Measurements from ENCODE around the gene PCLO.

Gene PCLO

GRCh38 chr7:83001362-83002040, 161.2 kb downstream of the PCLO start:
- H3K4me2 ChIP-seq (ENCODE audit: low read length, poor library complexity, severe bottlenecking): no peak overlapping the region
- H3K4me1 ChIP-seq (ENCODE audit: control insufficient read depth, insufficient read depth, low read depth, low read length): no peaks in the 10 kb centered on the region
- no peak overlapping the region for H2BK5ac ChIP-seq (ENCODE audit: low read depth, low read length, poor library complexity, severe bottlenecking)
- no peak overlapping the region for H3K9ac ChIP-seq (ENCODE audit: low read length)
- H2AK5ac ChIP-seq (ENCODE audit: low read length, severe bottlenecking): no peak overlapping the region
- no peak overlapping the region for H2BK120ac ChIP-seq (ENCODE audit: low read depth, low read length)
- H3K9me3 ChIP-seq (ENCODE audit: control insufficient read depth, low read length): peaks cover 8% of the 10 kb centered on the region
- no peak overlapping the region for H3K4ac ChIP-seq (ENCODE audit: low read depth in 1 of 2, low read length in 2 of 2)
- WGBS: 80% methylated on average over 2 of the region's 3 CpGs
- no peak overlapping the region for H3K18ac ChIP-seq (ENCODE audit: low read depth in 1 of 2, low read length in 2 of 2)
- no peaks in the 10 kb centered on the region for H3K27me3 ChIP-seq (ENCODE audit: control insufficient read depth in 1 of 2, insufficient read depth in 1 of 2, low read length in 2 of 2)
- DNase-seq: peak; percentile 44
- no peak overlapping the region for H4K8ac ChIP-seq (ENCODE audit: low read length)
- H3K14ac ChIP-seq (ENCODE audit: low read length in 2 of 2): no peak overlapping the region
- H3K23ac ChIP-seq (ENCODE audit: low read length in 2 of 2): no peak overlapping the region
- H2BK12ac ChIP-seq (ENCODE audit: low read length in 2 of 2): no peak overlapping the region
- no peak overlapping the region for H2AFZ ChIP-seq (ENCODE audit: low read depth, low read length)
- no peak overlapping the region for H3K27ac ChIP-seq (ENCODE audit: low read length, poor library complexity, severe bottlenecking)
- no peak overlapping the region for H2BK15ac ChIP-seq (ENCODE audit: low read depth, poor library complexity, severe bottlenecking)
- no peaks in the 10 kb centered on the region for H3K79me1 ChIP-seq (replicated peaks; ENCODE audit: low read length, poor library complexity, severe bottlenecking)
- H4K91ac ChIP-seq (ENCODE audit: low read length): no peak overlapping the region
- H3K36me3 ChIP-seq (ENCODE audit: control insufficient read depth in 1 of 2, insufficient read depth in 2 of 2, low read depth in 1 of 2, low read length in 2 of 2): no peaks in the 10 kb centered on the region
- H3K4me3 ChIP-seq (ENCODE audit: insufficient read depth in 1 of 2, low read depth in 1 of 2, low read length in 2 of 2): no peak overlapping the region

GRCh38 chr7:82998436-82998835, 164.2 kb downstream of the PCLO start:
- no peak overlapping the region for H2BK12ac ChIP-seq (ENCODE audit: low read length in 2 of 2)
- H2BK5ac ChIP-seq (ENCODE audit: low read depth, low read length, poor library complexity, severe bottlenecking): no peak overlapping the region
- no peaks in the 10 kb centered on the region for H3K79me1 ChIP-seq (replicated peaks; ENCODE audit: low read length, poor library complexity, severe bottlenecking)
- H3K9me3 ChIP-seq (ENCODE audit: control insufficient read depth, low read length): peaks cover 3% of the 10 kb centered on the region
- no peak for DNase-seq
- no peak overlapping the region for H2BK15ac ChIP-seq (ENCODE audit: low read depth, poor library complexity, severe bottlenecking)
- no peak overlapping the region for H3K4me3 ChIP-seq (ENCODE audit: insufficient read depth in 1 of 2, low read depth in 1 of 2, low read length in 2 of 2)
- H3K23ac ChIP-seq (ENCODE audit: low read length in 2 of 2): no peak overlapping the region
- H3K18ac ChIP-seq (ENCODE audit: low read depth in 1 of 2, low read length in 2 of 2): no peak overlapping the region
- H3K4me2 ChIP-seq (ENCODE audit: low read length, poor library complexity, severe bottlenecking): no peak overlapping the region
- no peaks in the 10 kb centered on the region for H3K27me3 ChIP-seq (ENCODE audit: control insufficient read depth in 1 of 2, insufficient read depth in 1 of 2, low read length in 2 of 2)
- no peak overlapping the region for H2AFZ ChIP-seq (ENCODE audit: low read depth, low read length)
- no peak overlapping the region for H3K14ac ChIP-seq (ENCODE audit: low read length in 2 of 2)
- H3K4me1 ChIP-seq (ENCODE audit: control insufficient read depth, insufficient read depth, low read depth, low read length): no peaks in the 10 kb centered on the region
- H3K27ac ChIP-seq (ENCODE audit: low read length, poor library complexity, severe bottlenecking): no peak overlapping the region
- no peak overlapping the region for H2AK5ac ChIP-seq (ENCODE audit: low read length, severe bottlenecking)
- H2BK120ac ChIP-seq (ENCODE audit: low read depth, low read length): no peak overlapping the region
- H3K4ac ChIP-seq (ENCODE audit: low read depth in 1 of 2, low read length in 2 of 2): no peak overlapping the region
- H3K9ac ChIP-seq (ENCODE audit: low read length): no peak overlapping the region
- H3K36me3 ChIP-seq (ENCODE audit: control insufficient read depth in 1 of 2, insufficient read depth in 2 of 2, low read depth in 1 of 2, low read length in 2 of 2): no peaks in the 10 kb centered on the region
- no peak overlapping the region for H4K8ac ChIP-seq (ENCODE audit: low read length)
- no peak overlapping the region for H4K91ac ChIP-seq (ENCODE audit: low read length)

- Histone ChIP-seq H2BK5ac (ENCODE audit: low read depth, low read length, poor library complexity, severe bottlenecking) (no peak overlapping the region), H2AK5ac (ENCODE audit: low read length, severe bottlenecking) (no peak overlapping the region), H2AFZ (ENCODE audit: low read depth, low read length) (no peak overlapping the region), H2BK12ac (ENCODE audit: low read length in 2 of 2) (no peak overlapping the region), H3K18ac (ENCODE audit: low read depth in 1 of 2, low read length in 2 of 2) (no peak overlapping the region), H3K9ac (ENCODE audit: low read length) (no peak overlapping the region), H3K36me3 (ENCODE audit: control insufficient read depth in 1 of 2, insufficient read depth in 2 of 2, low read depth in 1 of 2, low read length in 2 of 2) (no peaks in the 10 kb centered on the region), H3K4me3 (ENCODE audit: insufficient read depth in 1 of 2, low read depth in 1 of 2, low read length in 2 of 2) (no peak overlapping the region), H3K4me1 (ENCODE audit: control insufficient read depth, insufficient read depth, low read depth, low read length) (no peaks in the 10 kb centered on the region), H3K4me2 (ENCODE audit: low read length, poor library complexity, severe bottlenecking) (no peak overlapping the region), H3K14ac (ENCODE audit: low read length in 2 of 2) (no peak overlapping the region), H3K27ac (ENCODE audit: low read length, poor library complexity, severe bottlenecking) (no peak overlapping the region), H2BK120ac (ENCODE audit: low read depth, low read length) (no peak overlapping the region), H3K27me3 (ENCODE audit: control insufficient read depth in 1 of 2, insufficient read depth in 1 of 2, low read length in 2 of 2) (no peaks in the 10 kb centered on the region), H4K91ac (ENCODE audit: low read length) (no peak overlapping the region), H3K4ac (ENCODE audit: low read depth in 1 of 2, low read length in 2 of 2) (no peak overlapping the region), H3K79me1 (replicated peaks; ENCODE audit: low read length, poor library complexity, severe bottlenecking) (no peaks in the 10 kb centered on the region), H4K8ac (ENCODE audit: low read length) (no peak overlapping the region), H3K23ac (ENCODE audit: low read length in 2 of 2) (no peak overlapping the region), H2BK15ac (ENCODE audit: low read depth, poor library complexity, severe bottlenecking) (no peak overlapping the region), H3K9me3 (ENCODE audit: control insufficient read depth, low read length) (no peaks in the 10 kb centered on the region)
- DNase-seq: no peak
- WGBS: no CpG with 5 or more reads among the region's 2 CpGs
Measured at GRCh38 chr7:82985144-82985802, 177.4 kb downstream of the PCLO start.

- H3K14ac ChIP-seq (ENCODE audit: low read length in 2 of 2): no peak overlapping the region
- no peaks in the 10 kb centered on the region for H3K36me3 ChIP-seq (ENCODE audit: control insufficient read depth in 1 of 2, insufficient read depth in 2 of 2, low read depth in 1 of 2, low read length in 2 of 2)
- H3K4me2 ChIP-seq (ENCODE audit: low read length, poor library complexity, severe bottlenecking): no peak overlapping the region
- H3K18ac ChIP-seq (ENCODE audit: low read depth in 1 of 2, low read length in 2 of 2): no peak overlapping the region
- no peak for DNase-seq
- H3K27me3 ChIP-seq (ENCODE audit: control insufficient read depth in 1 of 2, insufficient read depth in 1 of 2, low read length in 2 of 2): no peaks in the 10 kb centered on the region
- no peak overlapping the region for H3K9ac ChIP-seq (ENCODE audit: low read length)
- no peak overlapping the region for H2BK15ac ChIP-seq (ENCODE audit: low read depth, poor library complexity, severe bottlenecking)
- H2AK5ac ChIP-seq (ENCODE audit: low read length, severe bottlenecking): no peak overlapping the region
- H3K4me1 ChIP-seq (ENCODE audit: control insufficient read depth, insufficient read depth, low read depth, low read length): no peaks in the 10 kb centered on the region
- H3K9me3 ChIP-seq (ENCODE audit: control insufficient read depth, low read length): no peaks in the 10 kb centered on the region
- WGBS: 83% methylated on average over 3 of the region's 4 CpGs
- H3K4me3 ChIP-seq (ENCODE audit: insufficient read depth in 1 of 2, low read depth in 1 of 2, low read length in 2 of 2): no peak overlapping the region
- H2BK120ac ChIP-seq (ENCODE audit: low read depth, low read length): no peak overlapping the region
- no peak overlapping the region for H4K8ac ChIP-seq (ENCODE audit: low read length)
- H2BK5ac ChIP-seq (ENCODE audit: low read depth, low read length, poor library complexity, severe bottlenecking): no peak overlapping the region
- H3K79me1 ChIP-seq (replicated peaks; ENCODE audit: low read length, poor library complexity, severe bottlenecking): no peaks in the 10 kb centered on the region
- H3K23ac ChIP-seq (ENCODE audit: low read length in 2 of 2): no peak overlapping the region
- H2BK12ac ChIP-seq (ENCODE audit: low read length in 2 of 2): no peak overlapping the region
- no peak overlapping the region for H4K91ac ChIP-seq (ENCODE audit: low read length)
- no peak overlapping the region for H2AFZ ChIP-seq (ENCODE audit: low read depth, low read length)
- no peak overlapping the region for H3K27ac ChIP-seq (ENCODE audit: low read length, poor library complexity, severe bottlenecking)
- H3K4ac ChIP-seq (ENCODE audit: low read depth in 1 of 2, low read length in 2 of 2): no peak overlapping the region
Measured at GRCh38 chr7:82980130-82980788, 182.4 kb downstream of the PCLO start.
